Body of pancreas (tissue), 4 donors: ENCODE results near the gene UQCR10.

ENCODE experiments used
- CTCF ChIP-seq, 7 experiments: fragments of 450-650 bp in 4 of 7; fragments of 200-600 bp in 3 of 7; sonication (generic) in 3 of 7; IDR thresholded peaks; one replicate each; pipeline ENCODE4 v1.5.1; 2016 to 2019; ENCODE audit warnings: antibody characterized with exemption in 7 of 7
- POLR2A ChIP-seq, 3 donors: fragments of 450-650 bp; IDR thresholded peaks; one replicate each; pipeline ENCODE4 v1.6.1; 2016; ENCODE audit warnings: antibody characterized with exemption in 3 of 3, mild to moderate bottlenecking in 2 of 3

GRCh38 chr22:29786031-29786430, 18.9 kb downstream of the UQCR10 start:
- TF ChIP-seq CTCF (IDR thresholded peaks at IDR 0.05) (no peak), POLR2A (IDR thresholded peaks at IDR 0.05) (no peak)
